ENCODE data around the gene PERM1. TPM values are rescaled to one million over a fixed set of nuclear protein-coding genes. Genes with fewer than 3 reads are reported as not detected.

The PERM1 gene
- total and polyA plus RNA-seq, 9 of the 15 experiments (the other 6 are each of a cell fraction or from before 2014, with no cell fraction given): not detected

- peak overlapping the region in 1 of 2 experiments; percentile 37; a peak in 1 of 4 replicates for H3K9ac ChIP-seq (ENCODE audit: insufficient read depth in 1 of 2, low read depth in 2 of 2, low read length in 2 of 2)
- no peak overlapping the region for H2AFZ ChIP-seq (ENCODE audit: low read depth, low read length)
- no peaks in the 10 kb centered on the region for H3K79me2 ChIP-seq (ENCODE audit: control insufficient read depth, insufficient read depth, low read length)
- intact Hi-C loops (cut with micrococcal nuclease): loop anchor here (10.0 kb wide), 1 partner anchor 312 kb away; no protein-coding TSS in a partner anchor
- peaks cover 13% of the 10 kb centered on the region for H4K20me1 ChIP-seq (replicated peaks; ENCODE audit: control insufficient read depth, insufficient read depth, low read length)
- no peak overlapping the region for H3K4me3 ChIP-seq
- peaks cover 0 to 61% of the 10 kb centered on the region in 2 experiments; a peak in 3 of 5 replicates for H3K4me1 ChIP-seq (replicated peaks in 1 of 2; ENCODE audit: control insufficient read depth in 2 of 2, insufficient read depth in 2 of 2, low read length in 2 of 2)
- BruUV-seq (replicated peaks): no TSS peak
- in situ Hi-C loops (cut with MboI): loop anchor here (10.0 kb wide), 1 partner anchor 82 kb away; no protein-coding TSS in a partner anchor
- no peak overlapping the region for H3K27ac ChIP-seq (ENCODE audit: extremely low read depth, low read depth, low read length)
- no peak overlapping the region for H3K4me2 ChIP-seq (ENCODE audit: insufficient read depth, low read length)
- FAIRE-seq (no peak), ATAC-seq (no peak), DNase-seq (ENCODE audit: extremely low read depth in 1 of 4, low spot score in 3 of 4) (no peak)
- H3K36me3 ChIP-seq (ENCODE audit: control insufficient read depth, insufficient read depth, low read length): no peaks in the 10 kb centered on the region
- no peaks in the 10 kb centered on the region for H3K9me3 ChIP-seq (replicated peaks; ENCODE audit: control insufficient read depth, insufficient read depth, low read depth, low read length)
- CTCF ChIA-PET (ENCODE audit: low intra/inter-chr PET ratio): interaction anchor here (2.9 kb wide), 1 partner anchor 81 kb away, joined by 27 read pairs; no protein-coding TSS in a partner anchor
- 12% methylated on average over 43 of the region's 43 CpGs for WGBS (ENCODE audit: insufficient coverage, low coverage, missing lambda C conversion rate)
- POLR2A ChIA-PET: interaction anchor here (0.6 to 1.7 kb wide), 7 partner anchors 12 to 351 kb away, joined by 3 to 8 read pairs (median 4); partner anchors contain the start of genes PLEKHN1 and TNFRSF18
- no peaks in the 10 kb centered on the region for H3K9me1 ChIP-seq (ENCODE audit: control insufficient read depth, insufficient read depth, low read length)
- peaks cover 39 to 60% of the 10 kb centered on the region in 2 experiments; a peak in 4 of 5 replicates for H3K27me3 ChIP-seq (ENCODE audit: control insufficient read depth in 2 of 2, insufficient read depth in 2 of 2, low read length in 2 of 2)
- TF ChIP-seq ZNF174 (CRISPR knock-in tag; IDR thresholded peaks at IDR 0.05): no peak
- no peak for TF ChIP-seq MIER1 (IDR thresholded peaks at IDR 0.05; ENCODE audit: low read depth)
- TF ChIP-seq NCOA4 (IDR thresholded peaks at IDR 0.05; ENCODE audit: partially characterized antibody): no peak
- no peak for TF ChIP-seq CBX2 (IDR thresholded peaks at IDR 0.05; ENCODE audit: insufficient read depth, low read length, poor library complexity, severe bottlenecking)
- TF ChIP-seq NKRF (IDR thresholded peaks at IDR 0.05; ENCODE audit: borderline replicate concordance): no peak
- no peak for TF ChIP-seq ZNF740 (CRISPR knock-in tag; IDR thresholded peaks at IDR 0.05)
- no peak for TF ChIP-seq ZNF740 (tag; IDR thresholded peaks at IDR 0.05)
- no peak for TF ChIP-seq KDM5B (IDR thresholded peaks at IDR 0.05; ENCODE audit: insufficient replicate concordance, low read depth, low read length)
- TF ChIP-seq PML (IDR thresholded peaks at IDR 0.05; ENCODE audit: low read length): no peak
- no peak for TF ChIP-seq ATF1 (CRISPR knock-in tag; IDR thresholded peaks at IDR 0.05)
- no peak for TF ChIP-seq ATF1 (tag; IDR thresholded peaks at IDR 0.05)
- no peak for TF ChIP-seq ARID3B (CRISPR knock-in tag; IDR thresholded peaks at IDR 0.05; ENCODE audit: borderline replicate concordance)
- no peak for TF ChIP-seq KLF6 (CRISPR knock-in tag; IDR thresholded peaks at IDR 0.05; ENCODE audit: borderline replicate concordance)
- TF ChIP-seq NFATC3 (IDR thresholded peaks at IDR 0.05): no peak
- TF ChIP-seq SAFB (IDR thresholded peaks at IDR 0.05; ENCODE audit: borderline replicate concordance, low read depth, low read length): peak; percentile 40; the same call in 1 of the 2 replicates
Observed at GRCh38 chr1:982765-983436, 1.0 kb upstream of the PERM1 start.

All from K562 (cell line).